ENCODE results near the gene RNF113B. TPM values are rescaled to one million over a fixed set of nuclear protein-coding genes. Genes with fewer than 3 reads are reported as not detected.

Gene RNF113B
- total and polyA plus RNA-seq, 7 donors: not detected

DNA sequence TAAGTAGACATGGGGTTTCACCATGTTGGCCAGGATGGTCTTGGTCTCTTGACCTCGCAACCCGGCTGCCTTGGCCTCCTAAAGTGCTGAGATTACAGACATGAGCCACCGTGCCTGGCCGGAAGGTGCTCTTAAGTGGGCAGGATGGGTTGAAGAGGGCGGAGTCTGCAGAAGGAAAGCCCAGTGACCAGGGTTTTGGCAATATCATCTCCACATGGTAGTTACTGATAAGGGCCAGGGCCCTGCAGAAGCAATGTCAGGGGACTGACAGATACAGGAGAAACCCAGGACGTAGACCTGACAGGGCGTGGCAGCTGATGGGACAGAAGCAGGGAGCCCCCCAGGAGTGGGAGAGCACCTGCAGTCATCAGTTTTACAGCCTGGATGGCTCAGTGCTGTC lies 45.7 kb upstream of the RNF113B start:
- no peaks in the 10 kb centered on the region for H3K27me3 ChIP-seq
- H3K9me3 ChIP-seq: no peaks in the 10 kb centered on the region
- no peaks in the 10 kb centered on the region for H3K36me3 ChIP-seq
- no peak overlapping the region for H3K27ac ChIP-seq
- peaks cover 0 to 67% (median 40%) of the 10 kb centered on the region in 4 donors for H3K4me1 ChIP-seq
- intact Hi-C loops (cut with DNase I): no loop called here
- no peak overlapping the region for H3K4me3 ChIP-seq
- no peak for DNase-seq
- WGBS, 2 donors: 48 to 78% methylated on average over 7 of the region's 7 CpGs
- TF ChIP-seq POLR2AphosphoS5 (IDR thresholded peaks at IDR 0.05): no peak
- no peak for TF ChIP-seq EP300 (IDR thresholded peaks at IDR 0.05)
- TF ChIP-seq POLR2A (IDR thresholded peaks at IDR 0.05): no peak
- TF ChIP-seq, protein P1, sequence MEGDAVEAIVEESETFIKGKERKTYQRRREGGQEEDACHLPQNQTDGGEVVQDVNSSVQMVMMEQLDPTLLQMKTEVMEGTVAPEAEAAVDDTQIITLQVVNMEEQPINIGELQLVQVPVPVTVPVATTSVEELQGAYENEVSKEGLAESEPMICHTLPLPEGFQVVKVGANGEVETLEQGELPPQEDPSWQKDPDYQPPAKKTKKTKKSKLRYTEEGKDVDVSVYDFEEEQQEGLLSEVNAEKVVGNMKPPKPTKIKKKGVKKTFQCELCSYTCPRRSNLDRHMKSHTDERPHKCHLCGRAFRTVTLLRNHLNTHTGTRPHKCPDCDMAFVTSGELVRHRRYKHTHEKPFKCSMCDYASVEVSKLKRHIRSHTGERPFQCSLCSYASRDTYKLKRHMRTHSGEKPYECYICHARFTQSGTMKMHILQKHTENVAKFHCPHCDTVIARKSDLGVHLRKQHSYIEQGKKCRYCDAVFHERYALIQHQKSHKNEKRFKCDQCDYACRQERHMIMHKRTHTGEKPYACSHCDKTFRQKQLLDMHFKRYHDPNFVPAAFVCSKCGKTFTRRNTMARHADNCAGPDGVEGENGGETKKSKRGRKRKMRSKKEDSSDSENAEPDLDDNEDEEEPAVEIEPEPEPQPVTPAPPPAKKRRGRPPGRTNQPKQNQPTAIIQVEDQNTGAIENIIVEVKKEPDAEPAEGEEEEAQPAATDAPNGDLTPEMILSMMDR (IDR thresholded peaks at IDR 0.05): no peak

DNA sequence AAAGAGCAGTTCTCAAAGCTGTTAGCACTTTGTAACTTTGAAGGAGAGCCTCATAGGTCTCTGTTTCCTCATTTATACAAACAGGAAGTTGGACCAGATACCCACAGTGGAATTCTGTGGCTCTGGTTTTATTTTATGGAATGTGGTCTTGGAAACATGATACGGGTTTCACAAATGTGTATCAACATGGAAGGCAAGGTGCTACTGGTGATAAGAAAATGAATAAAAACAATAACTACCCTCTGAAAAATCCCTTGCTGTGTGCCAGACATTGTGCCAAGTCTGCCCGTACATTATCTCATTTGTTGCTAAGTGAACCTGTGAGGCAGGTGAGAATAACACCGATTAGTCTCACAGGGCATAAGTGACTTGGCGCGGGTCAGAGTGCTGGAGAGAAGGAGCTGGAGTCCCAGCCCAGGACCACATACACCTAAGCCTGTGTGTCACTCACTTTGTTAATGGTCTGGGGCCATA lies 45.0 kb upstream of the RNF113B start:
- TF ChIP-seq, protein P1 (IDR thresholded peaks at IDR 0.05): no peak
- TF ChIP-seq POLR2A (IDR thresholded peaks at IDR 0.05) (no peak), EP300 (IDR thresholded peaks at IDR 0.05) (no peak), POLR2AphosphoS5 (IDR thresholded peaks at IDR 0.05) (no peak)
- intact Hi-C loops (cut with DNase I): no loop called here
- WGBS, 2 donors: 14 to 74% methylated on average over 5 of the region's 5 CpGs
- no peak for DNase-seq
- H3K4me1 ChIP-seq: peaks cover 0 to 68% (median 40%) of the 10 kb centered on the region in 4 donors
- H3K36me3 ChIP-seq: no peaks in the 10 kb centered on the region
- no peak overlapping the region for H3K27ac ChIP-seq
- no peaks in the 10 kb centered on the region for H3K27me3 ChIP-seq
- no peaks in the 10 kb centered on the region for H3K9me3 ChIP-seq
- no peak overlapping the region for H3K4me3 ChIP-seq

DNA sequence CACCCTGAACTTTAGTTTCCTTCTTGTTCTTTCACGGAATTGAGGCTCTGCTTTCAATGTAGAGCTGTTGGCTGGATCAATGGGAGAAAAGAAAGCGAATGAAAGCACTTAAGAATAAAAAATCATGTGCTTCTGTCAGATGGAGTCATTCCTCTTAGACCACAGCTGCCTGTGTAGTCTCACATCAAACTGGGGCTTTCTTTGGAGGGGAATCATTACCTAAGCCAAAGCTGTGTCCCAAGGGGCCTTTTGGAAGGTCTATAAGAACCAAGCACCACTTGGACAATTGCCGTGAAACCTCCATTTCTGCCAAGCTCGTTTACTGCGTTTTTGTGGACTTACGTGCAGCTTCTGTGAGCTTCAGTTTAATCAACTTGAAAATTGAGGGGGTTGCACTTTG lies 44.2 kb upstream of the RNF113B start:
- no peaks in the 10 kb centered on the region for H3K36me3 ChIP-seq
- H3K4me1 ChIP-seq: peaks cover 0 to 69% (median 39%) of the 10 kb centered on the region in 4 donors
- TF ChIP-seq, protein P1 (IDR thresholded peaks at IDR 0.05): no peak
- TF ChIP-seq EP300 (IDR thresholded peaks at IDR 0.05) (no peak), POLR2AphosphoS5 (IDR thresholded peaks at IDR 0.05) (no peak), POLR2A (IDR thresholded peaks at IDR 0.05) (no peak)
- WGBS, 2 donors: 84 to 85% methylated on average over 6 of the region's 6 CpGs
- no peaks in the 10 kb centered on the region for H3K9me3 ChIP-seq
- intact Hi-C loops (cut with DNase I): no loop called here
- H3K27me3 ChIP-seq: no peaks in the 10 kb centered on the region
- H3K27ac ChIP-seq: peak overlapping the region in 1 of 4 donors; percentile 39
- no peak overlapping the region for H3K4me3 ChIP-seq
- DNase-seq: no peak

DNA sequence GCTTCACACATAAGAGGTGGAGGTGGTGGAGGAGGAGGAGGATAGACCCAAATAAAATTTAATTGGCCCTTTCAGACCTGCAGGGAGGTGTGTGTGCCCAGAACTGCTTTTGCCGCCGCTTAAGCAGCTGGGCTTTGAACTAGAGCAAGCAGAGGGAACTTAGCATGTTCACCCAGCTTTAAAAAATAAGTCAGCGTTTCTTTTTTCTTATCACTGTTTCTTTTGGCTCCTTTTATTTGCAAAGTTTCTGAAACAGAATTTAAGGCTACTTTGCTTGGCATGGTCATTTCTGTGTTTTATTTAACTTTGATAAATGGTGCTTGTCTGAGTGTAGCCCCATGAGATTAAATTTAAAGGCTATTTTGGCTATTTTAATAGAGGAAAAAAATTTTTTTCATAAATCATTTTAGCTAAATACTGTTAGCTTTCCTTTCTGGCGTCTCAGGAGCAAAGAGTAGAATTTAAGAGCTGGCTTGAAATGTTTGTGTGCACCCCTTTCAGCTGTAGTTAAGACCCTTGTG lies 43.3 kb upstream of the RNF113B start:
- no peak overlapping the region for H3K4me3 ChIP-seq
- WGBS, 2 donors: 59 to 67% methylated on average over 4 of the region's 4 CpGs
- no peak for DNase-seq
- peaks cover 0 to 65% (median 33%) of the 10 kb centered on the region in 4 donors for H3K4me1 ChIP-seq
- H3K27me3 ChIP-seq: no peaks in the 10 kb centered on the region
- H3K36me3 ChIP-seq: no peaks in the 10 kb centered on the region
- H3K27ac ChIP-seq: peak overlapping the region in 1 of 4 donors; percentile 39
- intact Hi-C loops (cut with DNase I): no loop called here
- no peak for TF ChIP-seq EP300 (IDR thresholded peaks at IDR 0.05)
- no peak for TF ChIP-seq POLR2A (IDR thresholded peaks at IDR 0.05)
- TF ChIP-seq, protein P1 (IDR thresholded peaks at IDR 0.05): no peak
- no peak for TF ChIP-seq POLR2AphosphoS5 (IDR thresholded peaks at IDR 0.05)
- H3K9me3 ChIP-seq: no peaks in the 10 kb centered on the region

DNA sequence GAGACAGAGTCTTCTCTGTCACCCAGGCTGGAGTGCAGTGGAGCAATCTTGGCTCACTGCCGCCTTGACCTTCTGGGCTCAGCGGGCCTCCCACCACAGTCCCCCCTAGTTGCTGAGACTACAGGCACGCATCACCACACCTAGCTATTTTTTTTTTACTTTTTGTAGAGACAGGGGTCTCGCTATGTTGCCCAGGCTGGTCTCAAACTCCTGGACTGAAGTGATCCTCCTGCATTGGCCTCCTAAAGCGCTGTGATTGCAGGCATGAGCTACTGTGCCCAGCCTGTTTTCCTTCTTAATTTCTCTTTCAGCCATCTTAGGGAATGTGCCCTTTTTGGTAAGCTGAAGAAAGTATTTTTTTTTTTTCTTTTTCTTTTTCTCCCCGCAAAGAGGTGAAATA lies 42.6 kb upstream of the RNF113B start:
- intact Hi-C loops (cut with DNase I): no loop called here
- no peaks in the 10 kb centered on the region for H3K36me3 ChIP-seq
- WGBS, 2 donors: 94 to 97% methylated on average over 6 of the region's 6 CpGs
- H3K4me3 ChIP-seq: no peak overlapping the region
- no peaks in the 10 kb centered on the region for H3K27me3 ChIP-seq
- H3K27ac ChIP-seq: peak overlapping the region in 1 of 4 donors; percentile 39
- H3K9me3 ChIP-seq: no peaks in the 10 kb centered on the region
- DNase-seq: no peak
- TF ChIP-seq EP300 (IDR thresholded peaks at IDR 0.05) (no peak), POLR2AphosphoS5 (IDR thresholded peaks at IDR 0.05) (no peak), POLR2A (IDR thresholded peaks at IDR 0.05) (no peak)
- TF ChIP-seq, protein P1 (IDR thresholded peaks at IDR 0.05): no peak
- peaks cover 0 to 65% (median 36%) of the 10 kb centered on the region in 4 donors for H3K4me1 ChIP-seq

All from sigmoid colon (tissue), 7 donors.